Measurements from ENCODE around the gene RAP1GAP2. TPM values are rescaled to one million over a fixed set of nuclear protein-coding genes. Genes with fewer than 3 reads are reported as not detected.
A peak's percentile ranks its signal among the peaks of the same experiment; 100 is the strongest.

The RAP1GAP2 gene
- polyA plus RNA-seq, 4 donors, result 4.9 to 24.6 (median 8.4) TPM

- FAIRE-seq (no peak), DNase-seq (no peak)
- WGBS, 3 donors, result 74 to 87% (median 81%) methylated on average over 9 of the region's 9 CpGs
- Histone ChIP-seq H3K4me1 (ENCODE audit: control insufficient read depth in 3 of 3, insufficient read depth in 2 of 3, low read depth in 1 of 3, low read length in 2 of 3) (no peaks in the 10 kb centered on the region), H3K36me3 (ENCODE audit: control insufficient read depth in 3 of 3, insufficient read depth in 2 of 3, low read depth in 1 of 3, low read length in 3 of 3) (peaks cover 0 to 28% (median 0%) of the 10 kb centered on the region in 3 donors), H3K4me3 (ENCODE audit: low read depth in 1 of 3, low read length in 3 of 3) (no peak overlapping the region), H3K27ac (ENCODE audit: low read depth in 1 of 3, low read length in 2 of 3) (no peak overlapping the region), H3K27me3 (ENCODE audit: control insufficient read depth in 3 of 3, insufficient read depth in 3 of 3, low read length in 3 of 3) (no peaks in the 10 kb centered on the region), H3K9me3 (ENCODE audit: control insufficient read depth in 2 of 2, insufficient read depth in 1 of 2, low read depth in 1 of 2, low read length in 1 of 2) (peaks cover 0 to 2% of the 10 kb centered on the region in 2 donors)
Observed at GRCh38 chr17:2978116-2978515, 181.9 kb downstream of the RAP1GAP2 start.

DNA sequence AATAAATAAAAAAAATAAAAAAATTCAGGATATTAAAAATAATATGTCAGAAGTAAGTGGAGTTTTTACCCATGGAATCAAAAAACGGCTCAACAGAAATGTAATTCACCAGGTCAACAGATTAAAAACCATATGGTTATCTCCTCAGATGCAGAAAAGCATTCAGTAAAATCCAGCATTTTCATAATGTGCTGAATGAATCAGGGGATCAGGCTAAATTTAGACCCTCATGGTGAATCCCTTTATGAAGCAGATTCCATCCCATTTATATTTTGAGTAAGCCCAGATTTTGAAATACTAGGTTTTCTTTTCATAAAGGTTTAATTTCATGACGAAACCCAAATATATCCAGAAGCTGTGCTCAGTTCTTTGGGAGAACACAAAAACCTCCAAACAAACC lies 182.8 kb downstream of the RAP1GAP2 start:
- Histone ChIP-seq H3K4me1 (ENCODE audit: control insufficient read depth in 3 of 3, insufficient read depth in 2 of 3, low read depth in 1 of 3, low read length in 2 of 3) (no peaks in the 10 kb centered on the region), H3K4me3 (ENCODE audit: low read depth in 1 of 3, low read length in 3 of 3) (no peak overlapping the region), H3K27ac (ENCODE audit: low read depth in 1 of 3, low read length in 2 of 3) (no peak overlapping the region), H3K27me3 (ENCODE audit: control insufficient read depth in 3 of 3, insufficient read depth in 3 of 3, low read length in 3 of 3) (no peaks in the 10 kb centered on the region), H3K36me3 (ENCODE audit: control insufficient read depth in 3 of 3, insufficient read depth in 2 of 3, low read depth in 1 of 3, low read length in 3 of 3) (peaks cover 0 to 28% (median 0%) of the 10 kb centered on the region in 3 donors), H3K9me3 (ENCODE audit: control insufficient read depth in 2 of 2, insufficient read depth in 1 of 2, low read depth in 1 of 2, low read length in 1 of 2) (peaks cover 0 to 2% of the 10 kb centered on the region in 2 donors)
- DNase-seq, result no peak
- no peak for FAIRE-seq
- WGBS, 3 donors, result 93 to 95% (median 93%) methylated on average over 2 of the region's 2 CpGs

DNA sequence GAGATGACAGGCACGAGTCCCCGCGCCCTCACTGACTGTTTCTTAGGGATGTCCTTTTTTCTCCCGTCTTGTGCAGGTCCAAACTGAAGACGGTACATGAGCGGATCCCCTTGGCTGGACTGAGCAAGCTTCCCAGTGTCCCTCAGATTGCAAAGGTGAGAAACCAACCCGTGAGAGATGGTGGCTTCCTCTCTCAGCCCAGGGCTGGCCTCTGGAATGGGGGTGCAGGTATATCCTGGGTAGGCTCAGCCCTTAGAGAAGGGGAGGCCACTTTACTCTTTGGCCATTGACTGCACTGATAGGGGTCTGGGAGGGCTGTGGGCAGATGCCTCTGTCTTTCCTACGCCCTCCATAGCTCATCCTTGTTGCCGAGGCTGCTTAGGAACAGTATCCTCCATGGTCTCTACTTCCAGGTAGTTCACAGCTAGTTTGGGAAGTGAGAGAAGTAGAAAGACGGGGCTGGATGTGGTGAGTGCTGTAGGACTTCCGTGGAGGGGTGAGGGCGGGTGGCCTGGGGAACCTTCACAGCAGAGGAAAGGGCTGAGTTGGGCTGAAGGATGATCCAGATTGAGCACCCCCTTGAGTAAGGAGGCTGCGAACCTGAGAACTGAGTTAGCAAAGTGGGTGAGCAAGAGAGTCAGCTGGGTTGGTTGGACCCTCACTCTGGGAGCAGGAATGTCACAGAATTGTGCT lies 184.1 kb downstream of the RAP1GAP2 start:
- H3K36me3 ChIP-seq (ENCODE audit: control insufficient read depth in 3 of 3, insufficient read depth in 2 of 3, low read depth in 1 of 3, low read length in 3 of 3), result peaks cover 0 to 33% (median 0%) of the 10 kb centered on the region in 3 donors
- 94 to 96% (median 94%) methylated on average over 13 of the region's 13 CpGs for WGBS, 3 donors
- FAIRE-seq (no peak), DNase-seq (no peak)
- H3K27ac ChIP-seq (ENCODE audit: low read depth in 1 of 3, low read length in 2 of 3), result no peak overlapping the region
- H3K4me3 ChIP-seq (ENCODE audit: low read depth in 1 of 3, low read length in 3 of 3), result no peak overlapping the region
- no peaks in the 10 kb centered on the region for H3K4me1 ChIP-seq (ENCODE audit: control insufficient read depth in 3 of 3, insufficient read depth in 2 of 3, low read depth in 1 of 3, low read length in 2 of 3)
- no peaks in the 10 kb centered on the region for H3K27me3 ChIP-seq (ENCODE audit: control insufficient read depth in 3 of 3, insufficient read depth in 3 of 3, low read length in 3 of 3)
- no peaks in the 10 kb centered on the region for H3K9me3 ChIP-seq (ENCODE audit: control insufficient read depth in 2 of 2, insufficient read depth in 1 of 2, low read depth in 1 of 2, low read length in 1 of 2)

GRCh38 chr17:2980904-2981246 lies 184.6 kb downstream of the RAP1GAP2 start:
- DNase-seq, result no peak
- no peak overlapping the region for H3K4me3 ChIP-seq (ENCODE audit: low read depth in 1 of 3, low read length in 3 of 3)
- no peaks in the 10 kb centered on the region for H3K4me1 ChIP-seq (ENCODE audit: control insufficient read depth in 3 of 3, insufficient read depth in 2 of 3, low read depth in 1 of 3, low read length in 2 of 3)
- H3K36me3 ChIP-seq (ENCODE audit: control insufficient read depth in 3 of 3, insufficient read depth in 2 of 3, low read depth in 1 of 3, low read length in 3 of 3), result peaks cover 0 to 32% (median 0%) of the 10 kb centered on the region in 3 donors
- H3K27me3 ChIP-seq (ENCODE audit: control insufficient read depth in 3 of 3, insufficient read depth in 3 of 3, low read length in 3 of 3), result no peaks in the 10 kb centered on the region
- no peak overlapping the region for H3K27ac ChIP-seq (ENCODE audit: low read depth in 1 of 3, low read length in 2 of 3)
- FAIRE-seq, result no peak
- 87 to 92% (median 89%) methylated on average over 8 of the region's 8 CpGs for WGBS, 3 donors
- no peaks in the 10 kb centered on the region for H3K9me3 ChIP-seq (ENCODE audit: control insufficient read depth in 2 of 2, insufficient read depth in 1 of 2, low read depth in 1 of 2, low read length in 1 of 2)

GRCh38 chr17:2981325-2981724 lies 185.1 kb downstream of the RAP1GAP2 start:
- Histone ChIP-seq H3K4me1 (ENCODE audit: control insufficient read depth in 3 of 3, insufficient read depth in 2 of 3, low read depth in 1 of 3, low read length in 2 of 3) (no peaks in the 10 kb centered on the region), H3K27ac (ENCODE audit: low read depth in 1 of 3, low read length in 2 of 3) (no peak overlapping the region), H3K27me3 (ENCODE audit: control insufficient read depth in 3 of 3, insufficient read depth in 3 of 3, low read length in 3 of 3) (no peaks in the 10 kb centered on the region), H3K9me3 (ENCODE audit: control insufficient read depth in 2 of 2, insufficient read depth in 1 of 2, low read depth in 1 of 2, low read length in 1 of 2) (no peaks in the 10 kb centered on the region), H3K36me3 (ENCODE audit: control insufficient read depth in 3 of 3, insufficient read depth in 2 of 3, low read depth in 1 of 3, low read length in 3 of 3) (peaks cover 0 to 32% (median 0%) of the 10 kb centered on the region in 3 donors), H3K4me3 (ENCODE audit: low read depth in 1 of 3, low read length in 3 of 3) (no peak overlapping the region)
- no peak for FAIRE-seq
- WGBS, 3 donors, result 86 to 93% (median 89%) methylated on average over 6 of the region's 6 CpGs
- DNase-seq, result no peak

DNA sequence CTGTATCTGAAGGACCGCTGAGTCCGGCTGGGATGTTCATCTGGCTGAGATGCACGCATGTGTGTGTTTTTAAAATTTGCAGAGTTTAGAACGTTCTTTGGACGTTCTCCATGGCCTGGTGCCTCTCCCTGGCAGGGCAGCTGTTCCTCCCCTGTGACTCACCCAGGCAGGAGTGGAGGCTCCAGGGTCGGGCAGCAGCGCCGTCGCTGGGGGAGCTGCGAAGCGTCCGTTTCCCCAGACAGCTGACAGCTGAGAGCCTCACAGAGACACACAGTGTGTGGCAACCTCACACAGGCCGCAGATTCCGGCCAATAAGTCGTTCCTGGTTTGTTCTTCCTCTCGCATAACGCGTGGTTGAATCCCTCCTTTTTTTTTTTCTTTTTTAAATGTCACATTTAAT lies 186.6 kb downstream of the RAP1GAP2 start:
- Histone ChIP-seq H3K27ac (ENCODE audit: low read depth in 1 of 3, low read length in 2 of 3) (peak overlapping the region in 1 of 3 donors; percentile 71), H3K4me3 (ENCODE audit: low read depth in 1 of 3, low read length in 3 of 3) (no peak overlapping the region)
- no peak for FAIRE-seq

GRCh38 chr17:2983255-2983654 lies 187.0 kb downstream of the RAP1GAP2 start:
- Histone ChIP-seq H3K27me3 (ENCODE audit: control insufficient read depth in 3 of 3, insufficient read depth in 3 of 3, low read length in 3 of 3) (no peaks in the 10 kb centered on the region), H3K4me1 (ENCODE audit: control insufficient read depth in 3 of 3, insufficient read depth in 2 of 3, low read depth in 1 of 3, low read length in 2 of 3) (no peaks in the 10 kb centered on the region), H3K4me3 (ENCODE audit: low read depth in 1 of 3, low read length in 3 of 3) (no peak overlapping the region), H3K27ac (ENCODE audit: low read depth in 1 of 3, low read length in 2 of 3) (peak overlapping the region in 1 of 3 donors; percentile 71), H3K36me3 (ENCODE audit: control insufficient read depth in 3 of 3, insufficient read depth in 2 of 3, low read depth in 1 of 3, low read length in 3 of 3) (peaks cover 0 to 38% (median 0%) of the 10 kb centered on the region in 3 donors), H3K9me3 (ENCODE audit: control insufficient read depth in 2 of 2, insufficient read depth in 1 of 2, low read depth in 1 of 2, low read length in 1 of 2) (no peaks in the 10 kb centered on the region)
- DNase-seq, result no peak
- 75 to 91% (median 90%) methylated on average over 9 of the region's 9 CpGs for WGBS, 3 donors
- no peak for FAIRE-seq

More for the DNA sequence above, 186.6 kb downstream of the RAP1GAP2 start:
- Histone ChIP-seq H3K27me3 (ENCODE audit: control insufficient read depth in 3 of 3, insufficient read depth in 3 of 3, low read length in 3 of 3) (no peaks in the 10 kb centered on the region), H3K9me3 (ENCODE audit: control insufficient read depth in 2 of 2, insufficient read depth in 1 of 2, low read depth in 1 of 2, low read length in 1 of 2) (no peaks in the 10 kb centered on the region), H3K4me1 (ENCODE audit: control insufficient read depth in 3 of 3, insufficient read depth in 2 of 3, low read depth in 1 of 3, low read length in 2 of 3) (no peaks in the 10 kb centered on the region), H3K36me3 (ENCODE audit: control insufficient read depth in 3 of 3, insufficient read depth in 2 of 3, low read depth in 1 of 3, low read length in 3 of 3) (peaks cover 0 to 38% (median 0%) of the 10 kb centered on the region in 3 donors)
- no peak for DNase-seq
- 65 to 87% (median 77%) methylated on average over 18 of the region's 18 CpGs for WGBS, 3 donors

- DNase-seq (no peak), FAIRE-seq (no peak)
- WGBS, 3 donors, result 74 to 90% (median 86%) methylated on average over 5 of the region's 5 CpGs
- Histone ChIP-seq H3K4me3 (ENCODE audit: low read depth in 1 of 3, low read length in 3 of 3) (no peak overlapping the region), H3K9me3 (ENCODE audit: control insufficient read depth in 2 of 2, insufficient read depth in 1 of 2, low read depth in 1 of 2, low read length in 1 of 2) (no peaks in the 10 kb centered on the region), H3K27ac (ENCODE audit: low read depth in 1 of 3, low read length in 2 of 3) (no peak overlapping the region), H3K27me3 (ENCODE audit: control insufficient read depth in 3 of 3, insufficient read depth in 3 of 3, low read length in 3 of 3) (no peaks in the 10 kb centered on the region), H3K36me3 (ENCODE audit: control insufficient read depth in 3 of 3, insufficient read depth in 2 of 3, low read depth in 1 of 3, low read length in 3 of 3) (peaks cover 0 to 35% (median 0%) of the 10 kb centered on the region in 3 donors), H3K4me1 (ENCODE audit: control insufficient read depth in 3 of 3, insufficient read depth in 2 of 3, low read depth in 1 of 3, low read length in 2 of 3) (no peaks in the 10 kb centered on the region)
Observed at GRCh38 chr17:2985318-2985717, 189.1 kb downstream of the RAP1GAP2 start.

DNA sequence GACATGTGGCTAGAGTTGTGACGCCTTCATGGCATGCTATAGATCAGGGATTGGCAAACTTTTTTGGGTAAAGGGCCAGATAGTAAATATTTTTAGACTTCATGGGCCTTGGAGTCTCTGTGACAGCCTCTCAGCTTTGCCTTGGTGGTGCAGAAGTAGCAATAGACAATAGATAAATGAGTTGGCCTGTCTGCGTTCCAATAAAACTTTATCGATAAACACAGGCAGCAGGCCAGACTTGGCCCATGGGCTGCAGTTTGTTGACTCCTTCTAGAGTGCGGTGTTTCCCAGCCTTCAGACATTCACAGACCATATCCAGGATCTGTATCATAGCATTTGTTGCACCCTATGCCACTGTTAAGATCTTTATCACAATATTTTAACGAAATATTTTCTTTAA lies 190.7 kb downstream of the RAP1GAP2 start:
- H3K27me3 ChIP-seq (ENCODE audit: control insufficient read depth in 3 of 3, insufficient read depth in 3 of 3, low read length in 3 of 3), result no peaks in the 10 kb centered on the region
- no peak for FAIRE-seq
- no peak overlapping the region for H3K4me3 ChIP-seq (ENCODE audit: low read depth in 1 of 3, low read length in 3 of 3)
- DNase-seq, result no peak
- H3K4me1 ChIP-seq (ENCODE audit: control insufficient read depth in 3 of 3, insufficient read depth in 2 of 3, low read depth in 1 of 3, low read length in 2 of 3), result no peaks in the 10 kb centered on the region
- H3K36me3 ChIP-seq (ENCODE audit: control insufficient read depth in 3 of 3, insufficient read depth in 2 of 3, low read depth in 1 of 3, low read length in 3 of 3), result peaks cover 0 to 28% (median 0%) of the 10 kb centered on the region in 3 donors
- WGBS, 3 donors, result 89 to 96% (median 94%) methylated on average over 5 of the region's 5 CpGs
- H3K9me3 ChIP-seq (ENCODE audit: control insufficient read depth in 2 of 2, insufficient read depth in 1 of 2, low read depth in 1 of 2, low read length in 1 of 2), result no peaks in the 10 kb centered on the region
- no peak overlapping the region for H3K27ac ChIP-seq (ENCODE audit: low read depth in 1 of 3, low read length in 2 of 3)
